AG08396 (cell line): ENCODE results near the gene SEC16A.
A peak's percentile ranks its signal among the peaks of the same experiment; 100 is the strongest.

Experiments used
- DNase-seq: peaks from one replicate; pipeline ENCODE4 v3.0.0; 2012; ENCODE audit warnings: low spot score, mixed read lengths

Gene SEC16A

DNA sequence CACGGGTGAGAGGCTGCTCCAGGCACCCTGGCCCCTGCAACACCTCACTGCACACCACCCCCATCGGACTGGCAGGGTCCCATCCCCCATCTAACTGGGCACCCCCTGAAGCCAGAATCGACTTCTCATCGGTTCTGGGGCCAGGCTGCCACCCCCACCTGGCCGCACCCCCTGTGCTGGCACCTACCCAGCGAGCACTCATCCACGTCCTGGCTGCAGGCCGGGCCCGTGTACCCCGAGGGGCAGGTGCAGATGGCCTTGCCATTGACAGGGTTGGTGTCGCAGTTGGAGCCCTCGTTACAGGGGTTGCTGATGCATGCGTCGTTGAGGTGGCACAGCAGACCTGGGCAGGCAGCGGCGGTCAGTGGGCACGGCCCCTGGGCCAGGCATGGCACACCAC, 35.1 kb upstream of the SEC16A start:
- no peak for DNase-seq

GRCh38 chr9:136517012-136517743, 34.3 kb upstream of the SEC16A start:
- no peak for DNase-seq

DNA sequence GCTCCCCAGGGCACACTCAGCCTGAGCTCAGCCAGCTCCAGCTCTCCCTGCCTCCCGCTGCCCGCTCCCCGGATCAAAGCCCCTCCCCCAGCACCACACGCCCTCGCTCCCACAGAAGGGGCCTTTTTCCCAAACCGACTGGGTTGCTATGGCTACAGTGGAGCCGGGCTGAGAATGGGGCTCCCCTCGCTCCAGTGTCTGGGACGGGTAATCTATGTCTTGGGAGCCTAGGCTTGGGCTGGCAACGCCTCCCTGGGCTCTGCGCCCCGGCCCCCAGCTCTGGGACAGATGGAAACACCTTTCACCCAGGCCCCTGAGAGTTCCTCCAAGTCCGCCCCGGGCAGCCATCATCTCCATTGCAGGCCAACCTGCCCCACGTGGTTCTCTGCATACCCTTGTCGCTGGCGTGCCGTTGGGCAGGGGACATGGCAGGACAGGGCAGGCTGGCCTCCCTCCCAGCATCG, 33.4 kb upstream of the SEC16A start:
- DNase-seq = no peak

DNA sequence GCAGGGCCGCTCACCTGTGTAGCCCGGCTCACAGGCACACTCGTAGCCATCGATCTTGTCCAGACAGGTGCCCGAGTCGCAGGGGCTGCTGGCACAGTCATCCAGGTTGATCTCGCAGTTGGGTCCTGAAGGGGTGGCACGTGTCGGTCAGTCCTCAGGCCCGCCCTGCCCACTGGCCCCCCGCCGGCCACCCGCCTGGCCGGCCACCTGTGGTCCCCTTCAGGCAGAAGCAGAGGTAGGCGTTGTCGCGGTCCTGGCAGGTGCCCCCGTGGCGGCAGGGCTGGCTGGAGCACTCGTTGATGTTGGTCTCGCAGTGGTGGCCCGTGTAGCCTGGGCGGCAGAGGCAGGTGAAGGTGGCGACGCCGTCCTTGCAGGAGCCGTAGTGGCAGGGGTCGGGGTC, 32.4 kb upstream of the SEC16A start:
- DNase-seq = no peak

DNA sequence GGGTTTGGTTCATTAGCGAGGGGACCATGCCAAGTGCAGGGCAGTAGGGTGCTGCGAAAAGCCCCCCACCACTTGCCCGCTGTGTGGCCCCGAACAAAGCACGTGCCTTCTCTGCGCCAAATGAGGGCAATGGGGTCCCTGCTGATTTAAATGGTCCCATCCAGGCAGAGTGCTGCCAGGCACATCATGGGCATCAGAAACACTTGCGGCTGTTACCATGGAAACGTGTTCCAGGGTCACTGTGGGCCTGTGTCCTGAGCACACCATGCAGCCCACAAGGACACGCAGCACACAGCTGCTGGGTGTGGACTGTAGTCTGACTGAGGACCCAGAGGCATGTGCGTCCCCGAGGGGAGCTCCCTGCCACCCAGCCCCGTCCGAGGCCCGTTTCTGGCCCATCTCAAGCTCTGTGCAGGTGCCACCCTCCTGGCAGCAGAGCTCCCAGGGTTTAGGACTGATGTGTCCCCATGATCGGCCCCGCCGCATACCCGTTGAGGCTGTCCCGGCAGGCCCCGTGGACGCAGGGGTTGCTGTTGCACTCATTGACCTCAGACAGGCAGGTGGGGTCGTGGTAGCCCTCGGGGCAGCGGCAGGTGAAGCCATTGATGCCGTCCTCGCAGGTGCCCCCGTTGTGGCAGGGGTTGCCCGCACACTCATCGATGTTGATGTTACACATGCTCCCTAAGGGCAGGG, 31.3 kb upstream of the SEC16A start:
- no peak for DNase-seq

GRCh38 chr9:136513191-136513590, 30.4 kb upstream of the SEC16A start:
- no peak for DNase-seq

DNA sequence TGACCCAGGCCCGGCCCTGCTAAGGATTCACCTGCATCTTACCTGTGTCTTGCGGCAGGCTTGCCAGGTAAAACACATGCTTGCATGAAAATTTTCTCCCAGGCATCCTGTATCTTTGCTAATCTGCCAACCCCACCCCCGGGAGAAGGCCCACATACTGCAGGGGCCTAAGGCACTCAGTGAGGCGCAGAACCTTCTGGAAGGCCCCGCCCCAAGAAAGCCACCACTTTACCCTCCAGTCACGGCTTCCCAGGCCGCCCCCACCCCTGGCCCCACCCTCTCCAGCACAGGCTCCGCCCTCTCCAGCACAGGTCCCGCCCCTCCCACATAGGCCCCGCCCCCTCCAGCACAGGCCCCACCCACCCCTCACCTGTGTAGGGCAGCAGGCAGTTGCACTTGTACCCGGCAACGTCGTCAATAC, 29.8 kb upstream of the SEC16A start:
- peak; percentile 68 for DNase-seq

- DNase-seq = no peak
Measured at GRCh38 chr9:136511670-136512592, 29.1 kb upstream of the SEC16A start.

DNA sequence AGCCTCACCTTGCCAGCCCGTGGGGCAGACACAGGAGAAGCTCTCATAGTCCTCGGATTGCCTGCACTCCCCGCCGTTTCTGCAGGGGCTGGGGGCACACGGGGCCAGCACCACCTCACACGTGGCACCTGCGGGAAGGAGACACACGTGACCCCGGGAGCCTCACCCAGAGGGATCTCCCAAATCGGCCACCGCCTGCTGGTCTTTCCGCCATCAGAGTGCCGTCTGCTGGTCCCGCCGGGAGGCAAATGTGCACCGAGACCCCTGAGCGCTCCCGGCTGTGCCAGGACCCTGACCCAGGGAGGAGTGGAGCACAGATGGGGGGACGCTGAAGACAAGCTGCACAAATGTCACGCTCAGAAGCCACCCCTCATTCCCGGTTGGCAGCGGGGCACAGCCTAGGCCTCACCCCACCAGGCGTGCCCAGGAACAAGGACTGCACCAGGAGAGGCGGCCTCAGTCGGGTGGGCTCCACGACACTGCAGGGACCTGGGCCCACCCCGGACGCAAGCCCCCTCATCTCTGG, 28.4 kb upstream of the SEC16A start:
- no peak for DNase-seq

DNA sequence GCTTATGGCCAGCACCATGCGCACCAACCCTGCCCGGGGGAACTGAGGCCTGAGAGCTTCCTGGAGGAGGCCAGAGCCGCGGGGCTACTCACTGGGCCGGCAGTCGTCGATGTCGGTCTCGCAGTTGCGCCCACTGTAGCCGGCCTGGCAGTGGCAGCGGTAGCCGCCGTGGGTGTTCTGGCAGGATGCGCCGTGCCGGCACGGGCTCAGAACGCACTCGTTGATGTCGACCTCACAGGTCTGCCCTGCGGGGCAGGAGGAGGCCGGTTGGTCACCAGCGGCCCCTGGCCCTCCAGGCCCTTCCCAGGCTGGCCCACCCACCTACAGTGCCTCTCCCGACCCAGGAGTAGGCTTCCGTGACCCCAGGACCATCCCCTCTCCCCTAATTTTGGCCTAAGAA, 27.7 kb upstream of the SEC16A start:
- DNase-seq = no peak

GRCh38 chr9:136509549-136509948, 26.7 kb upstream of the SEC16A start:
- no peak for DNase-seq

DNA sequence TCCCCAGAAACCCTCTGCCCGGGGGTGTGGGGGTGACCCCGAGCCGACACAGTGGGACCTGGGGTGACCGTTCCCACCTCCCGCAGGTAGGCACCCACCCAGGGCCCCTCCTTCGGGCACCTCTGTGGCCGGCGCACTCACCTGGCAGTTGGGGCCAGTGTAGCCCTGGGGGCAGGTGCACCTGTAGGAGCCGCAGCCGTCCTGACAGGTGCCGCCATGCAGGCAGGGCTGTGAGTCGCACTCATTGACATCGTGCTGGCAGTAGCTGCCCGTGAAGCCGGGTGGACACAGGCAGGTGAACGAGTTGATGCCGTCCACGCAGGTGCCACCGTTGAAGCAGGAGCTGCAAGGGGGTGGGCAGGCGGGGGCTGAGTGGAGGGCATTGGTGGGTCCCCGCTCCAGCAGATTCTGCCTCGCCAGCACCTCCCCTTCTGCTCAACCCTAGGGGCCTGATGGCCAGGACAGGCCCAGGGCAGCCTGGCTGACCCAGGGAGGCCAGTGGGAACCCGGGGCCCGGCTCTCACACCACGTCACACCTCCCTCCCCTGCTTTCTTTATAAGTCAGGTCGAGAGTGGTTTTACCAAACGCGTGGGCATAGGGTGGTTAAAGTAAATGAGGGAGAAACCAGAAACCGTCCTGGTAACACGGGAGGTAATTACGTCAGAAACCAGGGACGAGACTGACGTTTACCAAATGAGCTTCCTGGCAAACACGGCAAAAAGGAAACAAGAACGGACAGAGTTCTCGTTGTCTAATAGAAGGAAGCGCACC, 26.1 kb upstream of the SEC16A start:
- no peak for DNase-seq

GRCh38 chr9:136507992-136508375, 25.1 kb upstream of the SEC16A start:
- no peak for DNase-seq

GRCh38 chr9:136507221-136507991, 24.6 kb upstream of the SEC16A start:
- DNase-seq = no peak

- no peak for DNase-seq
Measured at GRCh38 chr9:136506425-136506824, 23.6 kb upstream of the SEC16A start.

DNA sequence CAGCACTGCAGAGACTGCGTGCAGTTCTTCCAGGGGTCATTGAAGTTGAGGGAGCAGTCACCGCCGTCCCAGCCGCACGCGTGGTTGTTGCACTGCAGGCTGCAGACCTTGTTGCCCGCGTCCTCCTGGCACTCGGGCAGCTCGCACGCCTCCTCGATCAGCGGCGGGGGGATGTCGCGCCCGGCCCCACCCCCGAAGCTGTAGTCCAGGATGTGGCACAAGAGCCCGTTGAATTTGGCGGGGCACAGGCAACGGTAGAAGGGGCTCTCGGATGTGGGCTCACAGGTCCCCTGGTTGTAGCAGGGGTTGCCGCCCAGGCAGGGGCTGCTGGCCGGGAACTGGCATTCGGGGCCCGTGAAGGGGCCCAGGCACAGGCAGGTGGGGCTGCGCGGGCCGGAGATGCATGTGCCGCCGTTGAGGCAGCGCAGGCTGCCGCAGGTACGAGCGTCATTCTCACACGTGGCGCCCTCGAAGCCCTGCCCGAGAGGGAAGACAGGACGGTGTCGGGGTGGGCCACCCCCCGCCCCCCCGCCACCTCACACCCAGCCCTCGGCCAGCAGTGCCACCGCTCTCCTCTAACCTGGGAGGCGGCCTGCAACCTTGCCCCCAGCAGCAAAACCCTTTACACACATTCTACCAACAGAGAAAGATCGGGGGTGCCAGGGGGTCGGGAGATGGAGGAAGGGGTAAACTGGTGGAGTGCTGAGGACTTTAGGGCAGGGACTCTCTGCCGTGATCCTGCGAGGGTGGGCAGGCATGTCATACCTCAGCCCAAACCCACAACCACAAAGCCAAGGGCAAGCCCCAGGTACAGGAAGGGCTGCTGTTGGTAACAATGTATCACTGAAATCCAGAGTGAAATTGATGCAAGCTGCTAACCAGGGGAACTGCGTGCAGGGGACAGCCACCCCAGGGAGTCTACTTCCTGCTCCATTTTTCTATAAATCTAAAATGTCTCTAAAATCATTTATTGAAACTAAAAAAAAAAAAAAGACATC, 22.9 kb upstream of the SEC16A start:
- no peak for DNase-seq

- DNase-seq = no peak
Measured at GRCh38 chr9:136504512-136505348, 21.9 kb upstream of the SEC16A start.

GRCh38 chr9:136502940-136503550, 20.2 kb upstream of the SEC16A start:
- DNase-seq = no peak
